OCI-LY7 (cell line): ENCODE results near the gene TRIM46.

ENCODE experiments used
- EZH2phosphoT487 ChIP-seq: fragments of 200-600 bp; sonication (generic); IDR thresholded peaks from 2 replicates; pipeline ENCODE4 v1.6.1; 2018; ENCODE audit warnings: low read depth, borderline replicate concordance, mild to moderate bottlenecking, mixed run types, antibody characterized with exemption, low read length, moderate library complexity, mixed read lengths
- TF ChIP-seq, protein P1 (sequence below): fragments of 200-600 bp; sonication (generic); conservative IDR thresholded peaks from 2 replicates; pipeline ENCODE4 v1.5.1; 2014; ENCODE audit warnings: mild to moderate bottlenecking, antibody characterized with exemption, low read length, moderate library complexity, mixed read lengths

DNA sequence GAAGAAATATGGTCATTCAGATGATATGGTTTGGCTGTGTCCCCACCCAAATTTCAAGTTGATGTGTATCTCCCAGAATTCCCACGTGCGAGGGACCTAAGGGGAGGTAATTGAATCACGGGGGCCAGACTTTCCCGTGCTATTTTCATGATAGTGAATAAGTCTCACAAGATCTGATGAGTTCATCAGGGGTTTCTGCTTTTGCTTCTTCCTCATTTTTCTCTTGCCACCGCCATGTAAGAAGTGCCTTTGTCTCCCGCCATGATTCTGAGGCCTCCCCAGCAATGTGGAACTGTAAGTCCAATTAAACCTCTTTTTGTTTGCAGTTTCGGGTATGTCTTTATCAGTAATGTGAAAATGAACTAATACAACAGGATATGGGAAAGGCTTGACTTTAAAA is 31.9 kb upstream of the TRIM46 start:
- TF ChIP-seq, protein P1, sequence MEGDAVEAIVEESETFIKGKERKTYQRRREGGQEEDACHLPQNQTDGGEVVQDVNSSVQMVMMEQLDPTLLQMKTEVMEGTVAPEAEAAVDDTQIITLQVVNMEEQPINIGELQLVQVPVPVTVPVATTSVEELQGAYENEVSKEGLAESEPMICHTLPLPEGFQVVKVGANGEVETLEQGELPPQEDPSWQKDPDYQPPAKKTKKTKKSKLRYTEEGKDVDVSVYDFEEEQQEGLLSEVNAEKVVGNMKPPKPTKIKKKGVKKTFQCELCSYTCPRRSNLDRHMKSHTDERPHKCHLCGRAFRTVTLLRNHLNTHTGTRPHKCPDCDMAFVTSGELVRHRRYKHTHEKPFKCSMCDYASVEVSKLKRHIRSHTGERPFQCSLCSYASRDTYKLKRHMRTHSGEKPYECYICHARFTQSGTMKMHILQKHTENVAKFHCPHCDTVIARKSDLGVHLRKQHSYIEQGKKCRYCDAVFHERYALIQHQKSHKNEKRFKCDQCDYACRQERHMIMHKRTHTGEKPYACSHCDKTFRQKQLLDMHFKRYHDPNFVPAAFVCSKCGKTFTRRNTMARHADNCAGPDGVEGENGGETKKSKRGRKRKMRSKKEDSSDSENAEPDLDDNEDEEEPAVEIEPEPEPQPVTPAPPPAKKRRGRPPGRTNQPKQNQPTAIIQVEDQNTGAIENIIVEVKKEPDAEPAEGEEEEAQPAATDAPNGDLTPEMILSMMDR = no peak
- no peak for TF ChIP-seq EZH2phosphoT487
